Neural progenitor cell (in vitro differentiated cells): ENCODE measurements around the gene DYSF. TPM values are rescaled to one million over a fixed set of nuclear protein-coding genes. Genes with fewer than 3 reads are reported as not detected.

ENCODE experiments used
- DNase-seq: peaks from one replicate; pipeline ENCODE4 v3.0.0-alpha.2; 2016; ENCODE audit warnings: low spot score
- H2AFZ ChIP-seq: fragments of 200-600 bp; sonication (generic); replicated peaks from 2 replicates; pipeline ENCODE4 v1.6.1; 2016; ENCODE audit warnings: antibody characterized with exemption
- H3F3A ChIP-seq: fragments of 200-600 bp; sonication (generic); 2 replicates; pipeline ENCODE4 v1.6.1; 2016; ENCODE audit warnings: antibody characterized with exemption, low read depth
- H3K27ac ChIP-seq: fragments of 200-600 bp; sonication (generic); 2 replicates; pipeline ENCODE4 v1.5.1; 2016; ENCODE audit warnings: mild to moderate bottlenecking
- H3K27me3 ChIP-seq: fragments of 200-600 bp; sonication (generic); 2 replicates; pipeline ENCODE4 v1.6.1; 2016; ENCODE audit warnings: mild to moderate bottlenecking, moderate library complexity
- H3K36me3 ChIP-seq: fragments of 200-600 bp; sonication (generic); 2 replicates; pipeline ENCODE4 v1.5.1; 2016
- H3K4me1 ChIP-seq: fragments of 200-600 bp; sonication (generic); 2 replicates; pipeline ENCODE4 v1.6.1; 2016; ENCODE audit warnings: mixed run types
- H3K4me2 ChIP-seq: fragments of 200-600 bp; sonication (generic); 2 replicates; pipeline ENCODE4 v1.6.1; 2016
- H3K4me3 ChIP-seq: fragments of 200-600 bp; sonication (generic); 2 replicates; pipeline ENCODE4 v1.5.1; 2016
- H3K79me2 ChIP-seq: fragments of 200-600 bp; sonication (generic); 2 replicates; pipeline ENCODE4 v1.6.1; 2016; ENCODE audit warnings: low read depth
- H3K9ac ChIP-seq: fragments of 200-600 bp; sonication (generic); 2 replicates; pipeline ENCODE4 v1.6.1; 2016
- H3K9me3 ChIP-seq: fragments of 200-600 bp; sonication (generic); 2 replicates; pipeline ENCODE4 v1.5.1; 2016; ENCODE audit warnings: low read depth
- H4K20me1 ChIP-seq: fragments of 200-600 bp; sonication (generic); 2 replicates; pipeline ENCODE4 v1.6.1; 2016; ENCODE audit warnings: low read depth
- H3K27ac Mint-ChIP-seq: 3 replicates; pipeline ENCODE4 v1.8.0; 2021; ENCODE audit warnings: mixed read lengths
- H3K27me3 Mint-ChIP-seq: 2 replicates; pipeline ENCODE4 v1.8.0; 2022; ENCODE audit warnings: low read depth, mild to moderate bottlenecking, inconsistent platforms, moderate library complexity, mixed read lengths; ENCODE audit not compliant: insufficient read depth
- H3K36me3 Mint-ChIP-seq: 3 replicates; pipeline ENCODE4 v1.8.0; 2021; ENCODE audit warnings: mixed read lengths
- H3K4me1 Mint-ChIP-seq: 3 replicates; pipeline ENCODE4 v1.8.0; 2021; ENCODE audit warnings: mixed read lengths
- H3K4me3 Mint-ChIP-seq: 3 replicates; pipeline ENCODE4 v1.8.0; 2021; ENCODE audit warnings: mild to moderate bottlenecking, moderate library complexity, mixed read lengths
- H3K9me3 Mint-ChIP-seq: 3 replicates; pipeline ENCODE4 v1.8.0; 2020; ENCODE audit warnings: mixed read lengths
- CTCF ChIP-seq: fragments of 200-600 bp; sonication (generic); IDR thresholded peaks from 2 replicates; pipeline ENCODE4 v1.5.1; 2017; ENCODE audit warnings: antibody characterized with exemption, mild to moderate bottlenecking
- EZH2 ChIP-seq: fragments of 200-600 bp; sonication (generic); IDR thresholded peaks from 2 replicates; pipeline ENCODE4 v1.6.1; 2017; ENCODE audit warnings: antibody characterized with exemption, mild to moderate bottlenecking, moderate library complexity
- EZH2phosphoT487 ChIP-seq: fragments of 200-600 bp; sonication (generic); IDR thresholded peaks from 2 replicates; pipeline ENCODE4 v1.6.1; 2017; ENCODE audit warnings: antibody characterized with exemption
- total RNA-seq: library from RNA; depleted of rRNA; stranded (reverse); fragments of >200 nt; gene quantifications from 2 replicates; pipeline ENCODE4 v1.2.3, GENCODE V29; 2015; ENCODE audit warnings: low replicate concordance

DYSF gene
- total RNA-seq, 1 donor from 2014 or later, result 0.39 TPM

GRCh38 chr2:71718686-71719085 is 265.3 kb downstream of the DYSF start:
- peaks cover 16% of the 10 kb centered on the region for H3K4me1 Mint-ChIP-seq
- Histone ChIP-seq H4K20me1 (no peaks in the 10 kb centered on the region), H2AFZ (no peak overlapping the region), H3K27ac (no peak overlapping the region), H3K4me3 (no peak overlapping the region), H3K27me3 (no peaks in the 10 kb centered on the region), H3K4me2 (no peak overlapping the region), H3K9ac (no peak overlapping the region), H3K9me3 (no peaks in the 10 kb centered on the region), H3K36me3 (no peaks in the 10 kb centered on the region), H3K79me2 (no peaks in the 10 kb centered on the region), H3F3A (no peaks in the 10 kb centered on the region), H3K4me1 (peaks cover 11% of the 10 kb centered on the region)
- no peak for DNase-seq
- no peaks in the 10 kb centered on the region for H3K36me3 Mint-ChIP-seq
- no peak overlapping the region for H3K4me3 Mint-ChIP-seq
- peaks cover 5% of the 10 kb centered on the region for H3K27me3 Mint-ChIP-seq
- H3K27ac Mint-ChIP-seq, result no peak overlapping the region
- TF ChIP-seq CTCF, result no peak
- TF ChIP-seq EZH2phosphoT487, result no peak
- no peak for TF ChIP-seq EZH2
- peaks cover 6% of the 10 kb centered on the region for H3K9me3 Mint-ChIP-seq

GRCh38 chr2:71719520-71720282 is 266.3 kb downstream of the DYSF start:
- Histone ChIP-seq H3K79me2 (no peaks in the 10 kb centered on the region), H3K4me2 (no peak overlapping the region), H3K4me1 (peaks cover 11% of the 10 kb centered on the region), H4K20me1 (no peaks in the 10 kb centered on the region), H3K27ac (no peak overlapping the region), H3K4me3 (no peak overlapping the region), H3F3A (no peaks in the 10 kb centered on the region), H3K9ac (no peak overlapping the region), H3K27me3 (no peaks in the 10 kb centered on the region), H3K36me3 (no peaks in the 10 kb centered on the region), H3K9me3 (no peaks in the 10 kb centered on the region), H2AFZ (no peak overlapping the region)
- Mint-ChIP-seq H3K4me1 (peaks cover 16% of the 10 kb centered on the region), H3K4me3 (no peak overlapping the region), H3K9me3 (peaks cover 6% of the 10 kb centered on the region), H3K36me3 (no peaks in the 10 kb centered on the region), H3K27me3 (peaks cover 3% of the 10 kb centered on the region), H3K27ac (peak overlapping the region; percentile 24)
- TF ChIP-seq CTCF (no peak), EZH2 (no peak), EZH2phosphoT487 (no peak)
- no peak for DNase-seq

GRCh38 chr2:71720283-71720560 is 266.9 kb downstream of the DYSF start:
- no peaks in the 10 kb centered on the region for H3K9me3 ChIP-seq
- H3K9ac ChIP-seq, result no peak overlapping the region
- no peaks in the 10 kb centered on the region for H4K20me1 ChIP-seq
- Mint-ChIP-seq H3K36me3 (no peaks in the 10 kb centered on the region), H3K9me3 (peaks cover 6% of the 10 kb centered on the region), H3K4me1 (peaks cover 16% of the 10 kb centered on the region), H3K27me3 (peaks cover 3% of the 10 kb centered on the region), H3K4me3 (no peak overlapping the region), H3K27ac (no peak overlapping the region)
- DNase-seq, result no peak
- H3K36me3 ChIP-seq, result no peaks in the 10 kb centered on the region
- no peaks in the 10 kb centered on the region for H3K27me3 ChIP-seq
- H3K27ac ChIP-seq, result no peak overlapping the region
- TF ChIP-seq CTCF (no peak), EZH2 (no peak), EZH2phosphoT487 (no peak)
- H2AFZ ChIP-seq, result no peak overlapping the region
- H3K79me2 ChIP-seq, result no peaks in the 10 kb centered on the region
- H3F3A ChIP-seq, result no peaks in the 10 kb centered on the region
- no peak overlapping the region for H3K4me2 ChIP-seq
- no peak overlapping the region for H3K4me3 ChIP-seq
- peaks cover 11% of the 10 kb centered on the region for H3K4me1 ChIP-seq
